Non-pigmented ciliary epithelial cell (primary cell): ENCODE data around the gene PRKCZ.

Source experiments
- DNase-seq: peaks from one replicate; pipeline ENCODE4 v3.0.0-alpha.2; 2010; ENCODE audit warnings: low read depth

The PRKCZ gene

DNA sequence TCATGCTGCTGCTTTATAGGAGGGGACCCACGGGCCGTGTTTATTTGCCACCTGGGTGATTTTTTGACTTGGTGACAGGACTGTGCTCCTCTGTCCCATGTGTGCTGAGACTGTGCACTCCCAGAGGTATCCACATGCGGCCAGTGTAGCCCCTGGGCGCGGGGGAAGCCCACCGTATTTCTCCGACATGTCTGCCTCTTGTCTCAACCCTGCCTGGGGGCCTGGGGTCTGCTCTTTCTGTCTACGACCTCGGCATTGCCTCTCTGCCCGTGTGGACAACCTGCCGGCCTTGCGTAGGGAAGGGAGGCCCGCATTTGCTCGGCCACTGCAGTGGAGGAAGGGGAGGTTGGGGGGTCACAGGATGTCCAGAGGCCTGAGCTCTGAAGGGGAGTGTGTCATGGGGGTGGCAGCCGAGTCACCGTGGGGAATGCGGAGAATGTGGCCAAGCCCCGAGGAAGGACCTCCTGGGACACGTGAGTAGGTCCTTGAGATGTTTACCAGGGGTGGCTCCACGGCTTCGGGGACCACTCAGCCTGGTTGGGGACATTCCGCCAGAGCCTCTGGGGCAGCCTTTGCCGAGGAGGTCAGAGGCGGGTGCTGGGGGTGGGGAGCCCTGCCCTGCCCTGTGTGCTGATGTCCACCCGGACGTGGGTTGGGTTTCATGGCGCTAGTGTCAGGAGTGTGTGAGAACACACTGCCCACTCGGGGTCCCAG is 11.0 kb downstream of the PRKCZ start:
- no peak for DNase-seq

GRCh38 chr1:2065699-2066098 is 15.5 kb downstream of the PRKCZ start:
- no peak for DNase-seq

- no peak for DNase-seq
Observed at GRCh38 chr1:2067393-2067792, 17.2 kb downstream of the PRKCZ start.

- no peak for DNase-seq
Observed at GRCh38 chr1:2067981-2068380, 17.8 kb downstream of the PRKCZ start.

- DNase-seq: no peak
Observed at GRCh38 chr1:2068951-2069350, 18.7 kb downstream of the PRKCZ start.

GRCh38 chr1:2070016-2070415 is 19.8 kb downstream of the PRKCZ start:
- no peak for DNase-seq

DNA sequence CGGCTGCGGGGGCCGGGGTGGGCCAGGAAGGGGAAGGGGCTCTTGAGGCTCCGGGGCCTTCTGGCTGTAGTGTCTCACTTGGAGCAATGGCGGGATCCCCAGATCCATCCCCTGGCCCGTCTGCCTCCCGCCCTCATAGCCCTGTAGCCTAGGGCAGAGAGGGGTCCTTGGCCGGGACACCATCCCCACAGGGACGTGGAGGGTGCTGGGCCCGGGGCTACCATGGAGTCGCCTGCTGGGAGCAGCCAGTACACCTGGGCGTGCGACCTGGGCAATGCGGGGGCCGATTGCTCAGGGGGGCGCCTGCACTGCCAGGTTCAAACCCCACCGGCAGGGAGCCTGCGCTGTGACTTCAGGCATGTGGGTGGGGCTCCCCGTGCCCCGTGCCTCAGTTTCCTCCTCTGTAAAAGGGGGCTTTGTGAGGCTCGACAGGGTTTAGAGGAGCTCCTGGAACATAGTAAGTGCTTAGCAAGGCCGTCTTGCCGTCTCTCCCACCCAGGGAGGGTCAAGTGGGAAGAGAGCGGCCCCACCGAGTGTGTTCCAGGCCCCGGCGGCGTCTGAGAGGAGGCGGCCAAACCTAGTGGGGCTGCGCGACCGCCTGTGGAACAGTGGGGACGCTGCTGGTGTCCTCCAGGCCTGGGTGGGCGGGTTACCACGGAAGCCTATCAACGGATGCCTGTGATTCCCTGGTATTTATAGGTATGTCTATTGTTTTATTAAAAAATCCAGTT is 20.8 kb downstream of the PRKCZ start:
- DNase-seq: no peak

DNA sequence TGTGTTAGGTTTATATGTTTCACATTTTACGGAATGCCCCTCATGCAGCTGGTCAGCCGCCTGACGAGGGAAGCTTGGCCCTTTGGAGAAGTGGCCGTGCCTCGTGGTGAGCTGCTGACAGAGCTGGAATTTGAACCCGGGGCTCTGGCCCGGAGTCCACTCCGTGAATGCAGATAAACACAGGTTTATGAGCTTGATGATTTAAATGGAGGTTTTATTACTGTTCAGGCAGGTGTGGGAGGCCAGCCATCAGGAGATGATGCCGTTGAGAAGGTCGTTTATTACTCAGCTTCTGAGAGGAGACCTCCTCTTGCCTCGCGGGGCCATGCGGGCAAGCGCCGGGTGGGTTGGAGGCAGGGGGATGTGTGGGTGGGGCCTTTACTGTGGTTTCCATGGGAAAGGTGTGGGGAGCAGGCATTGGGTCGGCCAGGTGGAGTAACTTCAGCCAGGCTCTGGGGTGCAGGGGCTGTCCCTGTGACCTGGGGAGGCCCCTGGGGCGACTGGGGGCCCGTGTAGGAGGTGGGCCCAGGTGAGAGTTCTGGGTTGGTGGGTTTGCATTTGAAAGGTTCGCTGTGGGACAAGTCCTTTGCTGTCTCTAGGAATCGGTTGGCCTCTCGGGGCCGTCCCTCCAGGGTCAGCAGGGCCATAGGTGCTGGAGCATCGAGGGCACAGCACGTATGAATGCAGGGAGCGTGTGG is 22.0 kb downstream of the PRKCZ start:
- no peak for DNase-seq

DNA sequence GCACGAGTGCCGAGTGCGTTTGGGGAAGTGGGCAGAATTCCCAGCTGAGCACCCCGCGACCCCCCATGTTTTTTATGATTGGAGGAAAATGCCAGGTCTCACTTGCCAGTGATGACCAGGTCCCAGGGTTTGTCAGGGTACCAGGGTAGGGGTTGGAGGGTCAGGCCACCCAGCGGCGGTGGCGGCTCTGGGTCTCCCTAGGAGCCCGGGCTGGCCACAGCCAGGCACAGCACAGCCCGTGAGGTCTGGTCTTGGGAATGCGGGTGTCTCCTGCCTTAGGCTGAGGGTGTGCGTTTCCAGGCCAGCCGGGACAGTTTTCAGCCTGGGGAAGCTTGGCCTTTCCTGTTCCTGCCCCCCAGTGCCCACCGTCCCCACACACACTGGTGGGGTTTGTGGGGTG is 22.7 kb downstream of the PRKCZ start:
- no peak for DNase-seq

DNA sequence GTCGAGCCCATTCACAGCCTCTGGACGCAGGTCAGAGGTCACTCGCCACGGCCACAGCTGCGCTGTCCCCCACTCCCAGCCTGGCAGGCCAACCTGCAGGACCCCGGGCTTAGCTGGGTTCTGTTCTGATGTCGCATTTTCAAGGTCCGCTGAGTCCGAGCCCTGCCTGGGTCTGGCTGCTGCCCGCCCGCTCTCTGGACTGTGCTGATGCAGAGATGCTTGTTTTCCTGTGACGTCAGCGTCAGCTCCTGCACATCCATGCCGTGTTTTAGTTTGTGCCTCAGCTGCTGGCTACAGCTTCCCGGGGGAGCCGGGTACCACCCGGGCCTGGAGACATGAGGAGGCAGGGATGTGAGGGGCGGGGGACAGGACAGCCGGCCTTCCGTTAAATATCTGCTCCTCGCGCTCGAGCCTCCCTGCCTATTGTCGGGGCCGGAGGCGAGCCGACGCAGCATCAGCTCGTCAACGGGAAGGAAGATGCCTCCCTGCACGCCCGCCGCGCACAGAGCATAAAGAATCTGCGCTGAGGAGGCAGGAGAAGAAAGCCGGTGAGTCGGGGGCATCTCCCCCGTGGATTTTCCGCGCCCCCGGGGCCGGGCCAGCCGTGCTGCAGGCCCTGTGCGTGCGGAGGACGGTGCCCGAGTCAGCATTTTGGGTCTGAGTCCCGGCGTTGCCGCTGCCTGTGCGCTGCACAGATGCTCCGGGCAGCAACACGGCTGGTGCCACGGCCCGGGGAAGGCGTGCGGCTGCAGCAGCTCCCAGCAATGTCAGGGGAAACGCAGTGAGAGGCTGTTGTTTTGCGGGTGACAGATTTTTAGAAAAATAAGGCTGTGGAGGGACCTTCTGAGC is 23.4 kb downstream of the PRKCZ start:
- DNase-seq: no peak

DNA sequence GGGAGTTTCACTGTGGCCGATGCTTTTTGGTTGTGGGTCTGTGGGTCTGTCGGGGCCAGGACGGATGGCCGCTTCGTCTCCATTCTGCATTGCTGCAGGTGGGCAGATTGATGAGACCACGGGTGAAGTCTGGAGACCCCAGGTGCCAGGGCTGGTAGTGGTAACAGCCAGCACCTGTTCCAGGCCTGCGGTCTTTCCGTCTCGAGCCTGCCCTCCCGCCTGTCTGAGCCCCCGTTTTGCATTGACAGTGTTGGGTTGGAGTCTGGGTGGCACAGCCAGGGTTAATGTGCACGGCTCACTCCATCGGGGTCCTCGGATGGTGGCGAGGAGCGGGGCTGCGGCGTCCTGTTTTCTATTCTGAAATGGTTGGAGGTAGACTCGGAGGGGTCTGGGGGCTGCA is 24.2 kb downstream of the PRKCZ start:
- DNase-seq: no peak

GRCh38 chr1:2074944-2075740 is 24.9 kb downstream of the PRKCZ start:
- no peak for DNase-seq

DNA sequence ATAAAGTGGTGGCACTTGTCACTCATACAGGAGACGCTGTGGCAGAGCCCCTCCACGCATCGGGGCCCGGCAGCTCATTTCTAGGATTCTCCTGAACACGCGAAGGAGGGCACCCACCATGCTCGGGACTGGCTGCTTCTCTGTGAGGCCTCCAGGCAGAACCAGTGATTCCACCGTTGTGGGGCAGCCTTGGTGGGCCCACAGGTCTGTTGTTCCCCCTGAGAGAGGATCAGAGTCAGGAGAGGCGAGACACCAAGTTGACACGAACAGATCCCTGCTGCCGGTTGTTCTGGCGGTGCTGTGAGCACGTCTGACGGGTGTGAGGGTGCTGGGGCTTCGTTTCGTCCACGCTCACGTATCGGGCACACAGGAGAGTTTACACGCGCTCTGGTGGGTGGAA is 26.6 kb downstream of the PRKCZ start:
- DNase-seq: no peak

GRCh38 chr1:2078170-2078569 is 28.0 kb downstream of the PRKCZ start:
- DNase-seq: no peak

DNA sequence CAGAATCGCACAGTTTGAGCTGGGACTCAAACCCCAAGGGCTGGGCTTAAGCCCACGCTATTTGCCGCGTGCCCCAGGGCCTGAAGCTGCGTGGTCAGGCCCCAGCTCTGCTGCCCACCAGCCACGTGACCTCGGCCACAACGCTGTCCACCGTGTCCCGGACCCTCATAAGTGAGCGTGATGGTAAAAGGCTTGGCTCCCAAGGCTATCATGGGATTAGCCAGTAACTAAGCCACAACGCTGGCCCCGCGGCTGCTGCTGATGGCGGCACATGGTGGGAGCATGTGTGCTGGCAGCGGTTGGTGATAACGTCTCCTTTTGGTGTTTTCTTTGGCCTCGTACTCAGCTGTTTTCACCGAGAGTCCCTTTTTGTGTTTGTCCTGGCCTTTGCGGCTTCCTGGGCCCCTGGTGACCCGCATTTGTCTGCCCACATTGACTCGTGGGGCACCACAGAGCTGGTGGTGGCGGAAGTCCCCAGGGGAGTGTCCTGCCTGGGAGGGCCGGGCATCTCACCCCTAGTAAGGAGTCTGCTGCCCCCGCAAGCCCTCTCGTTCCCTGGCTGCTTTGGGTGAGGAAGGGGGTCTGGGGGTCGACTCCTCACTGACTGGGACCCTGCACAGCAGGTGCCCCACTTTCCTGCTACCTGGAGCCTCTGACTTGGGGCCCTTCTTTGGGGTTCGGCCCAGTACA is 29.3 kb downstream of the PRKCZ start:
- DNase-seq: no peak

GRCh38 chr1:2080140-2080539 is 29.9 kb downstream of the PRKCZ start:
- no peak for DNase-seq

DNA sequence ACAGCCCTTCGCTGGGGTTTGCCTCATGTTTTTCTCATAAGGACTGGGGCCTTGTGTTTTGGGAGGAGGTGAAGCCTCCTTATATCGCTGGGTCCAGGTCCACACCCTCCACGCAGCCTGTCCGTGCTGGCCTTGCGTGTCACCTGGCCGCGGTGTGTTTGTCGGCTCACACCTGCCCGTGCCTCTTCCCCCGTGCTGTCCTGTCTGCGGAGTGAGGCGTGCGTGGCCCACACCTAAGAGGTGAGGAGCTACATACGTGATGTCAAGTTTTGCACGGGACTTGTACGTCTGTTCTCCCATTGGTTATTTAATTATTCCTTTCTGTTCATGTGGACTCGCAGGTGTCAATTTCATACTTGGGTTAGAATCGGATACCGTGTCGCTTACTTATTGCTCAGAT is 30.7 kb downstream of the PRKCZ start:
- no peak for DNase-seq

DNA sequence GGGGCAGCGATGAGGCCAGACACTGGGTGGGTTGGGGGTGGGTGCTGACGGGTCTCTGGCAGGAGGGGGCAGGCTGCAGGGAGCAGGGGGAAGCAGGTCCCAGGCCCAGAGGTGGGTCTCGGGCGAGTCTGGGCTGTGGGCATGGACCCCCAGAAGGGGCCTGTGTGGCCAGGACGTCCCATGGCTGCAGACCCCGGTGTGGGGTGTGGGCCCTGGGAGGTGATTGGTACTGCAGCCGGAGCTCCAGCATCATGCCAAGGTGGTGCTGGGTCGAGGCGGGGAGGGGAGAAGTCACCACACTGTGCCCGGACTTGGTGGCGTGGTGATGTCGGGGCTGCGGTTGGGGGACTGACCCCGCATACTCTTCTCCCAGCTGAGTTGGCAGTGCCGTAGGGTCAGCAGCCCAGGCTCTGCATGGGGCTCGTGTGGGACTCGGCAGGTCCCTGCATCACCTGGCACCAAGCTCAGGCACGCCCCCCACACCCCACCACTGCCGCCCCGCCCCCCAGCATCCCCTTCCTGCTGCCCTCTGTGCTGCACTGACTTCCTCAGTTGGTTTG is 31.2 kb downstream of the PRKCZ start:
- DNase-seq: no peak

DNA sequence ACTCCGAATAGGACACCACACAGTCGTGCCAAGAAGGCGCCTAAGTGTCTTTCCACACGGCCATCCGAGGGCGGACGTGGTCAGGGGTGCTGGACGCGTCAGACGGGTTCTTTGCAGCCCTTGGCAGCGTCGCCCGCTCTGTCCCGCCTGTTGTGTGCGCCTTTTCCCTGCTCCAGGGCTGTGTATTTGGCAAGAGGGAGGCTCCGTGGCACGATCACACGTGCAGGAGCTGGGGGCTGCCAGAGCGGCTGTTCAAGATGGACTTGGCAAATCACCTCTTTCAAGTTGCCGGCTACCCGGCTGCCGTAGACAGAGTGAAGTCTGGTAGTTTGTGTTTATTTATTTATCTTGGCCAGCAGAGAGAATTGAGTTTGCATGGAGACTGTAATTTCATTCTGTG is 31.9 kb downstream of the PRKCZ start:
- DNase-seq: no peak

- DNase-seq: no peak
Observed at GRCh38 chr1:2083666-2084065, 33.5 kb downstream of the PRKCZ start.

DNA sequence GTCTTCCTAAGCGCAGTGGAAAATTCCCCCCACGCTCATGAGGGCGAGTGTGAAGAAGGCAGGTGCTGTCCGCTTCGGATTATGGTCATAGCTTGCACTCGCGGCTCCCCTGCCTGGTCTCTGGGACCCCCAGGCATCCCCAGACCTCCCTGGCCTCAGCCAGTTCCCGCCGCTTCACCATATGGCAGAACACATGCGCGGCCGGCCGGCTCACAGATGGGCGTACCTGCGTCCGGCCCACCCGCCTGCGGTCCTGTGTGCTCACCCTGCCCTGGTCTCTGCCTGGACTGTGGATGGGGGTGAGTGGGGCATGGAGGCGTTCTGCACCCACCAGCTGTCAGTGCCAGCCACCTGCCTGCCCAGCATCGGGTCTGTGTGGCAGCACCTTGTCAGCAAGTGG is 34.1 kb downstream of the PRKCZ start:
- no peak for DNase-seq
